PC-3 (cell line): ENCODE results near the gene CCDC110. TPM values are rescaled to one million over a fixed set of nuclear protein-coding genes. Genes with fewer than 3 reads are reported as not detected.

ENCODE experiments used
- ATAC-seq: fragments of 200-7000 bp; cut with Tn5 transposase; 2 replicates; pipeline ENCODE4 v1.9.1; 2020; ENCODE audit warnings: mild to moderate bottlenecking, moderate library complexity
- BruUV-seq: library from RNA; stranded (reverse); fragments of 400-500 nt; replicated peaks from 2 replicates; lab custom pipeline; 2021; lab: Mats Ljungman, UMichigan
- CTCF ChIA-PET: fragments of 300-600 bp; sonication (Branson Sonifier 250); formaldehyde crosslinking; loops from one replicate; lab custom pipeline; 2022; ENCODE audit warnings: antibody characterized with exemption; lab: Charles Lee
- POLR2A ChIA-PET: fragments of 300-600 bp; sonication (Branson Sonifier 250); formaldehyde crosslinking; loops from one replicate; lab custom pipeline; 2022; ENCODE audit warnings: antibody characterized with exemption; ENCODE audit not compliant: unreplicated experiment; lab: Charles Lee
- DNase-seq: peaks from one replicate; pipeline ENCODE4 v3.0.0-alpha.2; 2015
- H2AFZ ChIP-seq: fragments of 300-600 bp; sonication (generic); 2 replicates; pipeline ENCODE4 v1.6.0; 2016; ENCODE audit warnings: antibody characterized with exemption, low read length
- H3F3A ChIP-seq: fragments of 300-600 bp; sonication (generic); one replicate; pipeline ENCODE4 v1.6.0; 2017; ENCODE audit warnings: antibody characterized with exemption, low read length, control low read depth, mild to moderate bottlenecking; ENCODE audit not compliant: unreplicated experiment
- H3K27ac ChIP-seq: fragments of 300-600 bp; sonication (generic); 2 replicates; pipeline ENCODE4 v1.5.1; 2016; ENCODE audit warnings: mild to moderate bottlenecking, low read length
- H3K27me3 ChIP-seq: fragments of 300-600 bp; sonication (generic); 2 replicates; pipeline ENCODE4 v1.6.1; 2016; ENCODE audit warnings: low read length, mixed read lengths
- H3K36me3 ChIP-seq: fragments of 300-600 bp; sonication (generic); 2 replicates; pipeline ENCODE4 v1.6.1; 2016; ENCODE audit warnings: low read depth, mixed run types, low read length, mixed read lengths
- H3K4me1 ChIP-seq: fragments of 300-600 bp; sonication (generic); 2 replicates; pipeline ENCODE4 v1.5.1; 2016; ENCODE audit warnings: low read length; ENCODE audit not compliant: insufficient read depth
- H3K4me2 ChIP-seq: fragments of 300-600 bp; sonication (generic); 2 replicates; pipeline ENCODE4 v1.6.0; 2016; ENCODE audit warnings: low read length
- H3K4me3 ChIP-seq: fragments of 300-600 bp; sonication (generic); 2 replicates; pipeline ENCODE4 v1.5.1; 2016; ENCODE audit warnings: mild to moderate bottlenecking, low read length, mixed read lengths
- H3K79me2 ChIP-seq: fragments of 300-600 bp; sonication (generic); 2 replicates; pipeline ENCODE4 v1.6.1; 2017; ENCODE audit warnings: low read length, mixed read lengths
- H3K9ac ChIP-seq: fragments of 300-600 bp; sonication (generic); 2 replicates; pipeline ENCODE4 v1.6.0; 2016; ENCODE audit warnings: mild to moderate bottlenecking, low read length
- H3K9me2 ChIP-seq: fragments of 300-600 bp; sonication (generic); replicated peaks from 2 replicates; pipeline ENCODE4 v1.6.1; 2016; ENCODE audit warnings: mixed run types, low read length, mixed read lengths
- H3K9me3 ChIP-seq: fragments of 300-600 bp; sonication (generic); 2 replicates; pipeline ENCODE4 v1.6.1; 2016; ENCODE audit warnings: low read length, mixed read lengths
- H4K20me1 ChIP-seq: fragments of 300-600 bp; sonication (generic); 2 replicates; pipeline ENCODE4 v1.6.1; 2016; ENCODE audit warnings: low read length, mixed read lengths
- EZH2 ChIP-seq: fragments of 300-600 bp; sonication (generic); IDR thresholded peaks from one replicate; pipeline ENCODE4 v1.6.1; 2017; ENCODE audit warnings: antibody characterized with exemption, mild to moderate bottlenecking, low read length; ENCODE audit not compliant: unreplicated experiment
- EZH2phosphoT487 ChIP-seq: fragments of 300-600 bp; sonication (generic); IDR thresholded peaks from 2 replicates; pipeline ENCODE4 v1.6.1; 2018; ENCODE audit warnings: mild to moderate bottlenecking, antibody characterized with exemption, low read length, borderline replicate concordance
- intact Hi-C: fragments of 100-400 bp; cut with micrococcal nuclease; formaldehyde crosslinking; loops from 2 replicates; pipeline ENCODE4 v1.9.0; 2023
- total RNA-seq: library from RNA; depleted of rRNA; stranded (reverse); fragments of >200 nt; gene quantifications from 2 replicates; pipeline ENCODE4 v1.2.3, GENCODE V29; 2014
- TF ChIP-seq, protein P1 (sequence below): fragments of 300-600 bp; sonication (generic); conservative IDR thresholded peaks from 2 replicates; pipeline ENCODE4 v1.5.1; 2017; ENCODE audit warnings: antibody characterized with exemption, low read depth, mild to moderate bottlenecking, low read length

Gene CCDC110
- total RNA-seq, 1 experiment from 2014 or later: 0.62 TPM

DNA sequence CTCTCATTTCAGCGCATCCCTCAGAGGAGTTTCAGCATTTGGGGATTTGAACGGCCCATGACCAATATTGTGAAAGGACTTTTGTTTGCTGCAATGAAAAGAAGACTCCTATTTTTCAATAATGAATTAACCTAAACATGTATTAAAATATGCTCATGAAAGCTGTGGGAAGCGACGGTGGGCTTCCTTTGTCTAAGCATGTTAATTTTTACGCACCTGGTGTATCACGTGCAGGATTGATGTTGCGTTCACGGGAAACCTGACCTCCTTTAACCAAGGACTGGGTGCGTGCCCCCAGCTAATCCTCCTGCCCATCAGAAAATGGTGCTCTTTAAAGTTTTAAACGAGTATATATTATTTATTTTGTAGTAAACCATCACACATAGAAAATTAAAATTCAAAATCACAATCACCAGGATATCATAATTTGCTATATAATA, 590 bp upstream of the CCDC110 start:
- H3K9ac ChIP-seq: no peak overlapping the region
- no TSS peak for BruUV-seq
- H3K4me3 ChIP-seq: peak overlapping the region; percentile 73
- ATAC-seq (no peak), DNase-seq (no peak)
- peak overlapping the region; percentile 95 for H3K4me2 ChIP-seq
- no peaks in the 10 kb centered on the region for H3F3A ChIP-seq
- H2AFZ ChIP-seq: peak overlapping the region; percentile 86
- no peaks in the 10 kb centered on the region for H3K9me2 ChIP-seq
- TF ChIP-seq EZH2phosphoT487: no peak
- no peaks in the 10 kb centered on the region for H3K27me3 ChIP-seq
- H3K79me2 ChIP-seq: no peaks in the 10 kb centered on the region
- no peaks in the 10 kb centered on the region for H4K20me1 ChIP-seq
- no peaks in the 10 kb centered on the region for H3K9me3 ChIP-seq
- POLR2A ChIA-PET: no interaction called here
- intact Hi-C loops: no loop called here
- peaks cover 5% of the 10 kb centered on the region; the same call in 1 of the 2 replicates for H3K4me1 ChIP-seq
- CTCF ChIA-PET: no interaction called here
- no peak overlapping the region for H3K27ac ChIP-seq
- no peaks in the 10 kb centered on the region for H3K36me3 ChIP-seq

DNA sequence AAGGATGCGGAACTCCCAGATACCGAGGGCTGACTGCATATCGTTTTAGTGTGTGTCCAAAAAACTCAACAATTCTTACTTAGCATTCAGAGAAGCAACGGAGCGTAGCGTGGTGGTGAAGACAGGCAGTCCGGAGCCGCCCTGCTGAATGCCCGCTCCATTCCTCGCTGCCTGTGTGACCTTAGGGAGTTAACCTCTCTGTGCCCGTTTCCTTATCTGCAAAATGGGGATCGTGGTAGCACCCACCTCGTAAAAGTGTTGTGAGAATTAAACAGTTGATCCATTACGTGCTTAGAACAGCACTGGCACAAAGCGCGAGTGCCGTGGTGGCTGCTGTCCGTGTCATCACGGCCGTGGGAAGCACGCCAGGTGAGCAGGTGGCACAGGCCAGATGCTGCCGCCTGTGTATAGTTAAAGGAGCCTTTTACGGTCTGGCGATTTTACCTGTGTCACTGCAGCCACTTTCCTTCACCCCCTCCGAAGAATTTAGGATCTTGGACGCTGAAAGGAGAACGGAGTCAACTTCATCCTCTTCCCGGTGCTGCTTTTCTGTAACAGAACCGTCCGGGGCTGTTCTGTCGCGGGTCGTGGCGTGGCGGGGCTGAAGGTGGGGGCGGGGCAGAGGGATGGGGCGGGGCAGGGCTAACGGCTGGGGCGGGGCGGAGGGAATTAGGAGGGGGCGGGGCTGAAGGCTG, 885 bp downstream of the CCDC110 start:
- Histone ChIP-seq H3K9ac (peak overlapping the region; percentile 44), H3K79me2 (no peaks in the 10 kb centered on the region), H4K20me1 (no peaks in the 10 kb centered on the region), H3K4me3 (peak overlapping the region; percentile 91), H3K9me3 (no peaks in the 10 kb centered on the region), H3K36me3 (no peaks in the 10 kb centered on the region), H3K4me1 (peaks cover 5% of the 10 kb centered on the region; the same call in 1 of the 2 replicates), H3K27me3 (no peaks in the 10 kb centered on the region), H3K4me2 (peak overlapping the region; percentile 100), H3K9me2 (no peaks in the 10 kb centered on the region), H3K27ac (no peak overlapping the region), H2AFZ (peak overlapping the region; percentile 98), H3F3A (no peaks in the 10 kb centered on the region)
- TSS peak; percentile 92 for BruUV-seq
- ATAC-seq: peak; percentile 29
- no peak for TF ChIP-seq EZH2phosphoT487
- TF ChIP-seq EZH2: no peak
- TF ChIP-seq, protein P1, sequence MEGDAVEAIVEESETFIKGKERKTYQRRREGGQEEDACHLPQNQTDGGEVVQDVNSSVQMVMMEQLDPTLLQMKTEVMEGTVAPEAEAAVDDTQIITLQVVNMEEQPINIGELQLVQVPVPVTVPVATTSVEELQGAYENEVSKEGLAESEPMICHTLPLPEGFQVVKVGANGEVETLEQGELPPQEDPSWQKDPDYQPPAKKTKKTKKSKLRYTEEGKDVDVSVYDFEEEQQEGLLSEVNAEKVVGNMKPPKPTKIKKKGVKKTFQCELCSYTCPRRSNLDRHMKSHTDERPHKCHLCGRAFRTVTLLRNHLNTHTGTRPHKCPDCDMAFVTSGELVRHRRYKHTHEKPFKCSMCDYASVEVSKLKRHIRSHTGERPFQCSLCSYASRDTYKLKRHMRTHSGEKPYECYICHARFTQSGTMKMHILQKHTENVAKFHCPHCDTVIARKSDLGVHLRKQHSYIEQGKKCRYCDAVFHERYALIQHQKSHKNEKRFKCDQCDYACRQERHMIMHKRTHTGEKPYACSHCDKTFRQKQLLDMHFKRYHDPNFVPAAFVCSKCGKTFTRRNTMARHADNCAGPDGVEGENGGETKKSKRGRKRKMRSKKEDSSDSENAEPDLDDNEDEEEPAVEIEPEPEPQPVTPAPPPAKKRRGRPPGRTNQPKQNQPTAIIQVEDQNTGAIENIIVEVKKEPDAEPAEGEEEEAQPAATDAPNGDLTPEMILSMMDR: no peak
- ChIA-PET POLR2A (no interaction called here), CTCF (no interaction called here)
- peak; percentile 42 for DNase-seq
- intact Hi-C loops: loop anchor here (1.0 kb wide), 1 partner anchor 127 kb away; no protein-coding TSS in a partner anchor

DNA sequence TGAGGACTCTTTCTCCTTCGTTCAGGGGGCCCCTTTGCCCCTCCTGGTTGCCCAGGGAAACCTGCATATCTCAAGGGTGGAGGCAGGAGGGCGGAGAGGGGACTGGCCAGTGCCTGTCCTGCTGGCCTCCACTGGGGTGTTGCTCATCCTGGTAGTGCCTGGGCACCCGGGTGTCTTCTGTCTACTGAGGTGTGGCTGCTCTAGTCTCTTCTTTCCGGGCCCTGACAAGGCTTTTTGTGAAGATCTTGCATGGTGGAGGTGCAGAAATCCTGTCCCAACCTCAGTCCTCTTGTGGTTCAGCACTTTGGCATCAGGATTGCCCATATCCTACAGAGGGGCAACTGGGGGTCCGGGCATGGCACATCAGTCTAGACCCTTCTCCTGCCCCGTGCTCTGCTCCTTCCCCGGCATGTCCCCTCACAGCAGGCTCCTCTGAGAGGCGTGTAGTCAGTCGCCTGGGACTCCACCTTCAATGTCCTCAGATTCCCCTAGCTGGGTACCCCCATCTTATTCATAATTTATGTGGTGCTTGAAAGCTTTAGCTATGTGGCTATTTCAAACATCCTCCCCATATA, 1.9 kb downstream of the CCDC110 start:
- no peak for DNase-seq

More for the DNA sequence above, 1.9 kb downstream of the CCDC110 start:
- Histone ChIP-seq H3K79me2 (no peaks in the 10 kb centered on the region), H3K4me2 (no peak overlapping the region), H3K4me3 (no peak overlapping the region), H3F3A (no peaks in the 10 kb centered on the region), H3K27me3 (no peaks in the 10 kb centered on the region), H3K27ac (no peak overlapping the region), H4K20me1 (no peaks in the 10 kb centered on the region), H3K9me3 (no peaks in the 10 kb centered on the region), H3K9me2 (no peaks in the 10 kb centered on the region), H3K4me1 (peaks cover 5% of the 10 kb centered on the region; the same call in 1 of the 2 replicates), H3K36me3 (no peaks in the 10 kb centered on the region), H3K9ac (no peak overlapping the region), H2AFZ (no peak overlapping the region)
- ChIA-PET POLR2A (no interaction called here), CTCF (no interaction called here)
- no TSS peak for BruUV-seq
- intact Hi-C loops: no loop called here
- TF ChIP-seq EZH2 (no peak), EZH2phosphoT487 (no peak)
- TF ChIP-seq, protein P1: no peak
- no peak for ATAC-seq
